Measurements from ENCODE around the gene MEI1.

MEI1 gene

DNA sequence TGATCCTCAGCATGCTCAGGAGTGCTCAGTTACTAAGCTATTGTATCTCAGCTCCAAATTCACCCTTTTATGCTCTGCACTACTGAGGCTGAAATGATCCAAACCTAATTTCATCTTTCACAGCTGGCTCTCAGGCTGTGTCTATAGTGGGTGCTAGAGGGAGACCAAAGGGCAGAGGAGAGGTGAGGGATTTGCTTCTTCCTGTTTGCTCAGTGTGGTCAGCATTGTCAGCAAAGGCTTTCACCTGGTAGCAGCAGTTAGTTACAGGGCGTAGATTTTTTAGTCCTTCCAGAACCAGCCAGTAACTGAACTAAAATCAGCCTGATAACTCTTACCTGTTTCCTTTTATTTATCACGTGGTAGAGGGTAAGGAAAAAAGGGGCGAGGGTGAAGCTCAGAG is 45.0 kb upstream of the MEI1 start:
- TF ChIP-seq FOXM1 (IDR thresholded peaks at IDR 0.05; ENCODE audit: borderline replicate concordance, low read depth) (no peak), TAF1 (IDR thresholded peaks at IDR 0.05; ENCODE audit: low read depth) (no peak), TEAD4 (IDR thresholded peaks at IDR 0.05) (no peak), YY1 (IDR thresholded peaks at IDR 0.05; ENCODE audit: low read depth) (no peak), CEBPB (IDR thresholded peaks at IDR 0.05) (no peak), ZBTB7A (IDR thresholded peaks at IDR 0.05; ENCODE audit: low read depth) (no peak)

DNA sequence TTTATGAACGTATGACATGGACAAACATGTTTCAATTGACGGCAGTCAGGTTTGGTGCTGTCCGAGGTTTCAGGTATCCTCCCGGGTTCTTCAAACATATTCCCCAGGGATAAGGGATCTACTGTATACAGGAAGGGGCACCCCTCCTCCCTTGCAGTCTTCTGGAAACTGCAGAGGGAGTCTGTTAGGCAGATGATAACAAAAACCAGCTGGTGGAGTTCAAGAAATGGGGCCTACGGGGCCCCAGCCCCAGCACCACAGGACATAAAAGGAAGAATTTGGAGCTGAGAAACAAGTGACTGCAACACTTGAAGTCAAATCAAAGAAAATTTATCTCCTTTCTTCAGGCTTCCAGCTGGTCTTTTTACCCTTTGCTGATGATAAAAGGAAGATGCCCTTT is 42.7 kb upstream of the MEI1 start:
- TF ChIP-seq TEAD4 (IDR thresholded peaks at IDR 0.05): no peak
- no peak for TF ChIP-seq RAD21 (IDR thresholded peaks at IDR 0.05; ENCODE audit: low read depth)

DNA sequence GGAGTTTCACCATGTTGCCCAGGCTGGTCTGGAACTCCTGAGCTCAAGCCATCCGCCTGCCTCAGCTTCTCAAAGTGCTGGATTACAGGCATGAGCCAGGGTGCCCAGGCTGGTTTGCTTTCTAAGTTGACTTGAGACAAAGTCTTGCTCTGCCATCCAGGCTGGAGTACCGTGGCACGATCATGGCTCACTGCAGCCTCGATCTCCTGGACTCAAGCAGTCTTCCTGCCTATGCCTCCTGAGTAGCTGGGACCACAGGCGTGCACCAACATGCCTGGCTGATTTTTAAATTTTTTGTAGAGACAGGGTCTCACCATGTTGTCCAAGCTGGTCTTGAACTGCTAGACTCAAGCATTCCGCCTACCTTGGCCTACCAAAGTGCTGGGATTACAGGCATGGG is 41.6 kb upstream of the MEI1 start:
- TF ChIP-seq EP300 (IDR thresholded peaks at IDR 0.05; ENCODE audit: borderline replicate concordance): no peak
- no peak for TF ChIP-seq FOXM1 (IDR thresholded peaks at IDR 0.05; ENCODE audit: borderline replicate concordance, low read depth)
- no peak for TF ChIP-seq TAF1 (IDR thresholded peaks at IDR 0.05; ENCODE audit: low read depth)
- TF ChIP-seq, protein P1, sequence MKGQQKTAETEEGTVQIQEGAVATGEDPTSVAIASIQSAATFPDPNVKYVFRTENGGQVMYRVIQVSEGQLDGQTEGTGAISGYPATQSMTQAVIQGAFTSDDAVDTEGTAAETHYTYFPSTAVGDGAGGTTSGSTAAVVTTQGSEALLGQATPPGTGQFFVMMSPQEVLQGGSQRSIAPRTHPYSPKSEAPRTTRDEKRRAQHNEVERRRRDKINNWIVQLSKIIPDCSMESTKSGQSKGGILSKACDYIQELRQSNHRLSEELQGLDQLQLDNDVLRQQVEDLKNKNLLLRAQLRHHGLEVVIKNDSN (IDR thresholded peaks at IDR 0.05): no peak
- no peak for TF ChIP-seq TEAD4 (IDR thresholded peaks at IDR 0.05)
- TF ChIP-seq CEBPB (IDR thresholded peaks at IDR 0.05): no peak

DNA sequence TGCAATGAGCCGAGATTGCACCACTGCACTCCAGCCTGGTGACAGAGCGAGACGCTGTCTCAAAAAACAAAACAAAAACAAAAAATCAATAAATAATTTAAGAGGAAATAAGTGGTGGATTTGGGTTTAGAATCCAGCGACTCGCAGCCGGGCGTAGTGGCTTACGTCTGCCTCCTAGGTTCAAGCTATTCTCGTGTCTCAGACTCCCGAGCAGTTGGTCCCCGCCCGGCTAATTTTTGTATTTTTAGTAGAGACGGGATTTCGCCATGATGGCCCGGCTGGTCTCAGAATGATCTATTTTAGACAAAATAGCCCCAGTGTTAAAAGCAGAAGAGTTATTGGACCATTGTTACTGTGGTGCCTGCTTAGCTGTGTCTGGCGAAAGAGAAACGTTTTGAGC is 40.4 kb upstream of the MEI1 start:
- TF ChIP-seq TAF1 (IDR thresholded peaks at IDR 0.05; ENCODE audit: low read depth): no peak
- TF ChIP-seq, protein P2, sequence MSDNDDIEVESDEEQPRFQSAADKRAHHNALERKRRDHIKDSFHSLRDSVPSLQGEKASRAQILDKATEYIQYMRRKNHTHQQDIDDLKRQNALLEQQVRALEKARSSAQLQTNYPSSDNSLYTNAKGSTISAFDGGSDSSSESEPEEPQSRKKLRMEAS (IDR thresholded peaks at IDR 0.05): no peak
- no peak for TF ChIP-seq TEAD4 (IDR thresholded peaks at IDR 0.05)
- TF ChIP-seq CEBPB (IDR thresholded peaks at IDR 0.05): no peak
- TF ChIP-seq, protein P1 (IDR thresholded peaks at IDR 0.05): no peak
- TF ChIP-seq NFIC (IDR thresholded peaks at IDR 0.05): no peak
- TF ChIP-seq CREB1 (IDR thresholded peaks at IDR 0.05; ENCODE audit: low read depth): no peak
- TF ChIP-seq RAD21 (IDR thresholded peaks at IDR 0.05; ENCODE audit: low read depth): no peak
- TF ChIP-seq ZBTB7A (IDR thresholded peaks at IDR 0.05; ENCODE audit: low read depth): no peak
- no peak for TF ChIP-seq YY1 (IDR thresholded peaks at IDR 0.05; ENCODE audit: low read depth)
- TF ChIP-seq FOXM1 (IDR thresholded peaks at IDR 0.05; ENCODE audit: borderline replicate concordance, low read depth): no peak
- no peak for TF ChIP-seq EGR1 (IDR thresholded peaks at IDR 0.05)
- TF ChIP-seq EP300 (IDR thresholded peaks at IDR 0.05; ENCODE audit: borderline replicate concordance): no peak

DNA sequence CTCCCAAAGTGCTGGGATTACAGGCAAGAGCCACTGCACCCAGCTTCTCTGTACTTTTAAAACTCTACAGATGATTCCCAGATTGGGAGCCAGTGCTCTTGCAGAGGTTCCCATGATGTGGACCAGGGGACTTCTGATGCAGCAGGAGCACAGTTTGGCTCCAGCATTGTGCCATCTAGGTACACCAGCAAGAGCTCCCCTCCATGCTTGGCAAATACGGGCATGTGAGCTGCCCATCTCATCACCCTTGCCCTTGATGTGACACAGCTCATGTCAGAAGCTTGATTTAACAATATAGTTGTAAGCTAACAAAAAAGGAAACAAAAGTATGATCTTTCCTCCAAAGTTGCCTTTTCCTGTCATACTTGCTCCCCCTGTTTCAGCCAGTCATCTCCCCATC is 39.4 kb upstream of the MEI1 start:
- no peak for TF ChIP-seq CEBPB (IDR thresholded peaks at IDR 0.05)
- TF ChIP-seq RAD21 (IDR thresholded peaks at IDR 0.05; ENCODE audit: low read depth): no peak
- TF ChIP-seq YY1 (IDR thresholded peaks at IDR 0.05; ENCODE audit: low read depth): no peak
- no peak for TF ChIP-seq TCF12 (IDR thresholded peaks at IDR 0.05; ENCODE audit: low read depth)
- TF ChIP-seq, protein P1 (IDR thresholded peaks at IDR 0.05): no peak
- TF ChIP-seq ZBTB7A (IDR thresholded peaks at IDR 0.05; ENCODE audit: low read depth): no peak
- no peak for TF ChIP-seq CREB1 (IDR thresholded peaks at IDR 0.05; ENCODE audit: low read depth)
- no peak for TF ChIP-seq FOXM1 (IDR thresholded peaks at IDR 0.05; ENCODE audit: borderline replicate concordance, low read depth)
- no peak for TF ChIP-seq TAF1 (IDR thresholded peaks at IDR 0.05; ENCODE audit: low read depth)
- TF ChIP-seq TEAD4 (IDR thresholded peaks at IDR 0.05): no peak
- TF ChIP-seq NFIC (IDR thresholded peaks at IDR 0.05): no peak
- TF ChIP-seq, protein P2 (IDR thresholded peaks at IDR 0.05): no peak

DNA sequence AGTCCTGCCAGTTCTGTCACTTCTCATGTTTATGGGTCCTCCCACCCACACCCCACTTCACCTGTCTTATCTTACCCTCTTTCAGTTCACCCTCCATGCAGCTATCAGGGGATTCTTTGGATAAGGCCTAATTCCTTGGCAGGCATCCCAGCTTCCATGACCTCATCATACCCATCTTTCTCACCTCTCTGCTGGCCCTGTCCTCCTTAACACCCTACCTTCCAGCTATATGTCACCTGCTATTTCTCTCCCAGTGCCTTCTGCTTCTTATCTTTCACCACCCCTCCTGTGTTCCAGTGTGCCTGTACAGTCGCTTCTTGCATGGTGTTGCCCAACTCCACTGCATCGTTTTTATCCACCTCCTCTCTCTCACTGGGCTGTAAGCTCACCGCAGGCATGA is 38.9 kb upstream of the MEI1 start:
- TF ChIP-seq ZBTB7A (IDR thresholded peaks at IDR 0.05; ENCODE audit: low read depth) (no peak), YY1 (IDR thresholded peaks at IDR 0.05; ENCODE audit: low read depth) (no peak), EP300 (IDR thresholded peaks at IDR 0.05; ENCODE audit: borderline replicate concordance) (no peak), TCF12 (IDR thresholded peaks at IDR 0.05; ENCODE audit: low read depth) (no peak)
- TF ChIP-seq, protein P3, sequence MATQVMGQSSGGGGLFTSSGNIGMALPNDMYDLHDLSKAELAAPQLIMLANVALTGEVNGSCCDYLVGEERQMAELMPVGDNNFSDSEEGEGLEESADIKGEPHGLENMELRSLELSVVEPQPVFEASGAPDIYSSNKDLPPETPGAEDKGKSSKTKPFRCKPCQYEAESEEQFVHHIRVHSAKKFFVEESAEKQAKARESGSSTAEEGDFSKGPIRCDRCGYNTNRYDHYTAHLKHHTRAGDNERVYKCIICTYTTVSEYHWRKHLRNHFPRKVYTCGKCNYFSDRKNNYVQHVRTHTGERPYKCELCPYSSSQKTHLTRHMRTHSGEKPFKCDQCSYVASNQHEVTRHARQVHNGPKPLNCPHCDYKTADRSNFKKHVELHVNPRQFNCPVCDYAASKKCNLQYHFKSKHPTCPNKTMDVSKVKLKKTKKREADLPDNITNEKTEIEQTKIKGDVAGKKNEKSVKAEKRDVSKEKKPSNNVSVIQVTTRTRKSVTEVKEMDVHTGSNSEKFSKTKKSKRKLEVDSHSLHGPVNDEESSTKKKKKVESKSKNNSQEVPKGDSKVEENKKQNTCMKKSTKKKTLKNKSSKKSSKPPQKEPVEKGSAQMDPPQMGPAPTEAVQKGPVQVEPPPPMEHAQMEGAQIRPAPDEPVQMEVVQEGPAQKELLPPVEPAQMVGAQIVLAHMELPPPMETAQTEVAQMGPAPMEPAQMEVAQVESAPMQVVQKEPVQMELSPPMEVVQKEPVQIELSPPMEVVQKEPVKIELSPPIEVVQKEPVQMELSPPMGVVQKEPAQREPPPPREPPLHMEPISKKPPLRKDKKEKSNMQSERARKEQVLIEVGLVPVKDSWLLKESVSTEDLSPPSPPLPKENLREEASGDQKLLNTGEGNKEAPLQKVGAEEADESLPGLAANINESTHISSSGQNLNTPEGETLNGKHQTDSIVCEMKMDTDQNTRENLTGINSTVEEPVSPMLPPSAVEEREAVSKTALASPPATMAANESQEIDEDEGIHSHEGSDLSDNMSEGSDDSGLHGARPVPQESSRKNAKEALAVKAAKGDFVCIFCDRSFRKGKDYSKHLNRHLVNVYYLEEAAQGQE (IDR thresholded peaks at IDR 0.05; ENCODE audit: low read depth): no peak
- TF ChIP-seq, protein P1 (IDR thresholded peaks at IDR 0.05): no peak

DNA sequence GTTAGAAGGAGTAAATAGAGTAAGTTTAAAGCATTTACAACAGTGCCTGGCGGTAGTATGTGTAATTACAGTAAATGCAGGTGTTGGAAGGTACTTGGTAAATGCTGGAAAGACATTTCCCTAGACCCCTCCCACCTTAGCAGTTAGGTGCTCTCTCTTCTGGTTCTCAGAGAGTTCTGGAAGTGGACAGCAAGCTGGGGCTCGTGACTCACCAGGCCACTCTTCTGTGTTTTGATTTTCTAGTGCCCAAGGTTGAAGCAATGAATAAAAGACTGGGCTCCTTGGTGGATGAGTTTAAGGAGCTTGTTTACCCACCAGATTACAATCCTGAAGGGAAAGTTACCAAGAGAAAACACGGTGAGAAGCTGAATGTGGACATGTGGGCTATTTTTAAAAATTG is 38.2 kb upstream of the MEI1 start:
- TF ChIP-seq EGR1 (IDR thresholded peaks at IDR 0.05): no peak
- no peak for TF ChIP-seq RAD21 (IDR thresholded peaks at IDR 0.05; ENCODE audit: low read depth)
- no peak for TF ChIP-seq FOXM1 (IDR thresholded peaks at IDR 0.05; ENCODE audit: borderline replicate concordance, low read depth)
- TF ChIP-seq, protein P3 (IDR thresholded peaks at IDR 0.05; ENCODE audit: low read depth): no peak
- no peak for TF ChIP-seq ZBTB7A (IDR thresholded peaks at IDR 0.05; ENCODE audit: low read depth)
- no peak for TF ChIP-seq NFIC (IDR thresholded peaks at IDR 0.05)
- no peak for TF ChIP-seq EP300 (IDR thresholded peaks at IDR 0.05; ENCODE audit: borderline replicate concordance)
- TF ChIP-seq, protein P2 (IDR thresholded peaks at IDR 0.05): no peak
- TF ChIP-seq TEAD4 (IDR thresholded peaks at IDR 0.05): no peak
- no peak for TF ChIP-seq YY1 (IDR thresholded peaks at IDR 0.05; ENCODE audit: low read depth)
- no peak for TF ChIP-seq TCF12 (IDR thresholded peaks at IDR 0.05; ENCODE audit: low read depth)

Measured in Ishikawa (cell line).